Stimulated activated CD4-positive, alpha-beta T cell treated with anti-CD3 and anti-CD28 coated beads, Interleukin-2, amount 100 ng/mL, for 48 hours (primary cell): ENCODE results near the gene GMDS.

Experiments
- DNase-seq, 2 donors: peaks; one replicate each; pipeline ENCODE4 v3.0.0-alpha.2; 2020

The GMDS gene

DNA sequence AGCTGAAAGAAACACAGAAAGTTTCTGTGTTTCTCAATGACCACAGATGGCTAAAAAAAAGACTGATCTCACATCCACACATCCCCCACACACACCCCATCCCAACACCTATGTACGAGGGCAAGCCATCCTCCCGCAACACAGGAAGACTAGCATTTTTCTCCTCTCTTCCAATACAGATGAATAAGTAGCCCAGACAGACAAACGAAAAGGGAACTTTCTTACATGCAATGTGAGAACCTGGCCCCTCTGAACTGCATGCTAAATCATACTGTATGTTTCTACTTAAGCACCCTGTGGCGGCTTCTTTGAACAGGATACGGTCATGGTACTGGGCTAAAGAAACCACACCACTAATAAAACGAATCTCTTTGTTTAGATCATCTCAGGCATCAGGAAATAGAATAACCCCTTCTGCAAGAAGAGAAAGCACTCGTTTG, 116.2 kb downstream of the GMDS start:
- DNase-seq = no peak

- DNase-seq = peak; percentile 29 to 30
These were observed 117.9 kb downstream of the GMDS start for GRCh38 chr6:2127484-2127911.

GRCh38 chr6:2126351-2126750, 119.1 kb downstream of the GMDS start:
- DNase-seq = no peak

DNA sequence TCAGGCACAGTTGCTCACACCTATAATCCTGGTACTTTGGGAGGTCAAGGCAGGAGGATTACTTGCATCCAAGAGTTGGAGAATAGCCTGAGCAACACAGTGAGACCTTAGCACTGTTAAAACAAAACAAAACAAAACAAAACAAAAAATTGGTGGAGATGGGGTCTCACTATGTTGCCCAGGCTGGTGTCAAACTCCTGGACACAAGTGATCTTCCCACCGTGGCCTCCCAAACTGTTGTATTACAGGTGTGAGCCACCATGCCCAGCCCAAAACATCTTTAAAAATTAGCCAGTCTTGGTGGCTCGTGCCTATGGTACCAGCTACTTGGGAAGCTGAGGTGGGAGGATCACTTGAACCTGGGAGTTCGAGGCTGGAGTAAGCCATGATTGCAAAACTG, 120.2 kb downstream of the GMDS start:
- DNase-seq = no peak

GRCh38 chr6:2124260-2124709, 121.1 kb downstream of the GMDS start:
- no peak for DNase-seq

GRCh38 chr6:2120912-2121311, 124.5 kb downstream of the GMDS start:
- DNase-seq = no peak

GRCh38 chr6:2119275-2119674, 126.1 kb downstream of the GMDS start:
- no peak for DNase-seq

- DNase-seq = no peak
These were observed 127.3 kb downstream of the GMDS start for GRCh38 chr6:2118136-2118535.

- DNase-seq = no peak
These were observed 128.0 kb downstream of the GMDS start for GRCh38 chr6:2117447-2117846.

DNA sequence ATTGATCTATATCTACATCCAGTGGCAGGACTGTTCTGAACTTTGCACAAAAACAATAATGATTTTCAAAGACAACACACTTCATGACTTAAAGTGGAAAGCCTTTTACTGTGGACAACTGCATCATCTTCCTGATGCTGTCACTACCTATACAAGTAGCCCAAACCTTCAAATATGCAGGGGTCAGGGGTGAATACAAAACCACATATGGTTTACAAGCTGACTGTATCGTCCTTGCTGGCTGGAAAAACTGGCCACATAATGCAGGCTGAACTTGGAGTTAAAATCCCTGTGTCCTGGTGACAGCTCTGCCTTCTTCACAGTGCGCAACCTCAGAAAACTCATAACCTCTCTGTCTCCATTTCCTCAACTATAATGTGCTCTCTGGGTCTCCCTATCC, 128.9 kb downstream of the GMDS start:
- no peak for DNase-seq

- no peak for DNase-seq
These were observed 131.3 kb downstream of the GMDS start for GRCh38 chr6:2114100-2114499.

GRCh38 chr6:2111162-2111677, 134.2 kb downstream of the GMDS start:
- DNase-seq = no peak

GRCh38 chr6:2110504-2110903, 134.9 kb downstream of the GMDS start:
- DNase-seq = no peak

DNA sequence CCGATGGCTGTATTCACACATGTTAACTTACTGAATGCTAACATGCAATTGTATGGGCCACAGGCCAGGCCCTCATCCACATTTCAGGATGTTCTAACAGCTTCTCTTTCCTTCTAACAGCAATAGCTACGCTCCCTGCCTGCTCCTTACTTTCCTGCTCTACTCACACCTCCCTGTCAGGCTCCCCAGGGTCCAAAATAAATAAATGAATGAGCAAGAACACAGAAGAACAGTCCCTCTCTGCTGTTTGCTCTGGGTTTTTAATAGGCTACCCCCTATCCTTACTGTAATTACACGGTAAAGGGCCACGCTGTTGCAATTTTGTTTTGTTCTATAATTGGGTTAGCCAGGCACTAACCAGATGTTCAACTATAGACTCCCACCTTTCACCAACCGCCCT, 135.6 kb downstream of the GMDS start:
- DNase-seq = no peak

DNA sequence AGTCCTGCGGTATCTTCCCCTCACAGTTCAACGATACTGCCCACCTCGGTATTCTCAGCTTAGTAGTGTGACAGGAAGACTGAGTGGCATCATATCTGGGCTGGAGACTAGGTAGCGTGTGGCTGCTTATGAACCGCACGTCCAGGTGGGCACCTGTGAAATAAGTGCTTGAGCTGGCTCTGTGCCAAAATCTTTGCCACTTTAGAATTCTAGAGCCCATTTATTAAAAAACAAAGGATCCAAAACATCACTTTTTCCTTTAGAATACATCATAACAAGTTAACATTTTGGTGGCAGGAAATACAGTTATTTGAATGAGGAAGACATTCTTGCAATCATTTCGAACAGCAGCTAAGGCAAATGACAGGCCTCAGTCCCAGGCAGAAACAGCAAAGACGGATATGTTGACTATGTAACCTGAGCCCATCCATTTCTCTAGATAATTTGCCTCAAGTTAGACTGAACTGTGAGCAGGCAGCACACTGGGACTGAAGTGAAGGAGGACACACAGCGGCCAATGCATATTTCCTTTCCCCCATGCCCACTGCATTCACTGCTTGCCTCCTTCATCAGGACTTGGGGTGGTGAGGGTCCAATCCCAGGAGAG, 136.6 kb downstream of the GMDS start:
- DNase-seq = no peak

GRCh38 chr6:2104524-2104880, 140.9 kb downstream of the GMDS start:
- no peak for DNase-seq

DNA sequence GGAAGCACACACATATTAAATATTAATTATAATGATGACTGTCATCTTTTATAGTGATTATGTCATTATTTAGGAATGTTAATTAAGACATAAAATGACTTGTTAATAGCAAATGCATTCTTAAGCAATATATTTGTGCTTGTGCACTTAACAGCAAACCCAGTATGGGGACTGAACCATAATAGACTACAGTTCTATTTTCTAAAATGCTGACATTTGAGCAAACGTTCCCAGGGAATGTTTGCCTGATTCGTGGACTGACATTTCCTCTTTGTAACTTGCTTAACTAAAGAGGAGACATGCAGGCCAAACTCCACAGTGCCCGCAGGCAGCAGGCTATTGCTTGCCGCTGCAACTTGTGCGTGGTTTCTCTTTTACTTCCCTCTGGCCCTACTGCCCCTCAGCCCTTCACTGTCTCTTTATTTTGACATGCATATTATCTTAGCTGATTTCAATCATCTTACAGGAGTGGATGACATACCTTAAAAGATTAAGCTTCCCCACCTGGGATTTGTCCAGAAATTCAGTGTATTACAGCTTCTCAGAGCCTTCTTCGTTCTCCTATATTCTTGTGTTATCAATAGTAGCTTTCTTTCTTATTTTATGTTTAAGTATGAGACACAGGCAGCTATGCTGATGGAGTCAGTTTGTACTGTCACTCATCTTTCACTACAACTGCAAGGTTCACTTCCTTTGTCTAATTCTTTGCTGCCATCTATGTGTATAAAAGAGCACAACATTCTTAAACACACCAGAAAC, 141.5 kb downstream of the GMDS start:
- DNase-seq = no peak

GRCh38 chr6:2102966-2103365, 142.4 kb downstream of the GMDS start:
- DNase-seq = no peak

DNA sequence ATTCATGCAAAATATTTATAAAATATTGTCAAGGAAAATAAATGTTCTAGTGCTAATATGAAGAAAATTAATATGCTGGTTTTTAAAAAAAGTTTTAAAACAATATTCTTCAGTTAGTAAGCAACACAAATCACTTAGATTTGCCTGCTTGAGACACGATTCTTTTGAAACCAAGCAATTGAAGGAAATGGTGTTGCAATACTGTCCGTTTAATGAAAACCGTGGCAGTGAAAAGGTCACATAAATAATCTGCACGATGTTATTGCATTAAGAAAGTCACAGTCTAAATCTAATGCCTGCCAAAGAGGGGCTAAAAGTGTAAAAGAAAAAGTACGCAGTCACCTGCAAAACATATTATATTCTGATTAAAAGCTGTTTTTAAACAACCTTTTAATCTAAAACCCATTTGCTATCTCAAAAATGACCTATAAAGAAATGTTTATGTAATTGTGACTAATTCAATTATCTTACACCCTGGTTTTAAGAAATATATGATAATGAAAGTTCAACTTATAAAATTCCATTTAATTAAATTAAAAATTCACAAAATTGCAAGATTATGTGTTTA, 143.0 kb downstream of the GMDS start:
- DNase-seq = no peak

GRCh38 chr6:2101213-2101612, 144.2 kb downstream of the GMDS start:
- DNase-seq = no peak

GRCh38 chr6:2099870-2100269, 145.5 kb downstream of the GMDS start:
- no peak for DNase-seq

DNA sequence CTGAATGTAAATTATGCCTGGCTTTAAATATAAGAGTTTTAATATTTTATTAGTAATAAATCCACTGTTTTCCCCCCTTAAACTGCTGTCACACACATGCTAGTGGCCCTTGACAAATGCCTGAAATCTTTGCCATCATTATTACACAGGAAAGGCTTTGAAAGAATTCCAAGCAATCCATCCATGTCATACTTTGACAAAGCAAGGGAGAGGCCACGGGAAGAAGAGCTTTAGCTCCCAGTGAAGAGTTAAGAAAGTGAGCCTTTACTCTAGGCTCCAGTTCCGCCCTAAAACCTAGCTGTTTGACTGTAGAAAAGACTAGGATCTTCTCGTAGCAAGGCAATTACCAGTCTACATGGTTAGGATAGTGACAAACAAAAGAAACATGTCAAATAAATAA, 147.9 kb downstream of the GMDS start:
- DNase-seq = no peak

- no peak for DNase-seq
These were observed 150.8 kb downstream of the GMDS start for GRCh38 chr6:2094642-2095041.

DNA sequence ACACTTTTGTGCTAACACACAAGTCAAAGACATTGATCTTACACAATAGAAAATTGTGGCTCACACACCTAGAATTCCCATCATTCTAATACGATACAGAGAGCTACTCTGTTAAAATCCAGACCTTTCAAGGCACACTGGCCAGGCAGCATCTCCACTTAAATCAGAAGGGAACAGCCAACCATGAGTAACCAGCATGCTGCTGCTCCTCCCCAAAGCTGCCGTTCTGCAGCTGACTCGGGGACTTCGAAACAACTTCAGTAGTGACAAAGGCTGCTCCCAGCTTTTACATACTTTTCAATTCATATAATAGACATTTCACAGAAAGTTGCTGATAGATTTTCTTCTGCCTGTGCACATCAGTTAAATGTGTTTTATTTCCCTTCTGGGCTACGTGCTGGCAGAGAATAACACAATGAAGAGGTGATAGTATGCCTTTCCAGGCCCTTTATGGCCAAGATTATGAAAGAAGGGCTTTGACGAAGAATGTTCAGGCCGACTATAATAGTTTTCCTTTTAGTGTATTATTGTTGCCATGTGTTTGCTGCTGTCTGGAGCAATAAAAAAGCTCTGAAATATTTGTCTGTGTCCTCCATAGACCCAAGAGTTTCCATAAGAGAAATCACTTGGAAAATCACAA, 159.0 kb downstream of the GMDS start:
- DNase-seq = no peak
